Measurements from ENCODE around the gene TRMT61B.
A peak's percentile ranks its signal among the peaks of the same experiment; 100 is the strongest.

Gene TRMT61B

GRCh38 chr2:28870146-28870891 lies at the start of gene TRMT61B:
TRMT61B (minus strand) TSS chr2:28870309; CDS start chr2:28870277, 32 bp downstream.
- peak within 1 kb of the TSS; percentile 91 for H3K4me3 ChIP-seq
- DNase-seq (ENCODE audit: low spot score), result peak; percentile 95
- TF ChIP-seq CTCF (IDR thresholded peaks at IDR 0.05), result no peak
- peak within 1 kb of the TSS; percentile 73 to 81 for H3K27ac ChIP-seq

- Histone ChIP-seq H3K27ac (no peak overlapping the region), H3K4me3 (no peak overlapping the region)
- TF ChIP-seq CTCF (IDR thresholded peaks at IDR 0.05), result no peak
- no peak for DNase-seq (ENCODE audit: low spot score)
Measured at GRCh38 chr2:28915939-28916338, 45.8 kb upstream of the TRMT61B start.

GRCh38 chr2:28909655-28910353 lies 39.7 kb upstream of the TRMT61B start:
- Histone ChIP-seq H3K4me3 (no peak overlapping the region), H3K27ac (no peak overlapping the region)
- no peak for TF ChIP-seq CTCF (IDR thresholded peaks at IDR 0.05)
- DNase-seq (ENCODE audit: low spot score), result no peak

- H3K4me3 ChIP-seq, result no peak overlapping the region
- no peak for DNase-seq (ENCODE audit: low spot score)
- no peak for TF ChIP-seq CTCF (IDR thresholded peaks at IDR 0.05)
- no peak overlapping the region for H3K27ac ChIP-seq
Measured at GRCh38 chr2:28908172-28908571, 38.1 kb upstream of the TRMT61B start.

- no peak overlapping the region for H3K4me3 ChIP-seq
- H3K27ac ChIP-seq, result no peak overlapping the region
- TF ChIP-seq CTCF (IDR thresholded peaks at IDR 0.05), result no peak
- no peak for DNase-seq (ENCODE audit: low spot score)
Measured at GRCh38 chr2:28906821-28907220, 36.7 kb upstream of the TRMT61B start.

GRCh38 chr2:28906376-28906775 lies 36.3 kb upstream of the TRMT61B start:
- no peak for TF ChIP-seq CTCF (IDR thresholded peaks at IDR 0.05)
- Histone ChIP-seq H3K4me3 (no peak overlapping the region), H3K27ac (no peak overlapping the region)
- DNase-seq (ENCODE audit: low spot score), result no peak

GRCh38 chr2:28905533-28905932 lies 35.4 kb upstream of the TRMT61B start:
- no peak for TF ChIP-seq CTCF (IDR thresholded peaks at IDR 0.05)
- H3K4me3 ChIP-seq, result no peak overlapping the region
- no peak for DNase-seq (ENCODE audit: low spot score)
- H3K27ac ChIP-seq, result no peak overlapping the region

Measured in coronary artery (tissue), 2 donors.